ENCODE data around the gene C10orf88. TPM values are rescaled to one million over a fixed set of nuclear protein-coding genes. Genes with fewer than 3 reads are reported as not detected.

Gene C10orf88
- total and polyA plus RNA-seq, 2 experiments from 2014 or later, result 7.6 to 11.4 TPM

- no peak for TF ChIP-seq CTCF (IDR thresholded peaks at IDR 0.05; ENCODE audit: low read depth, low read length)
- H3K27me3 ChIP-seq, result no peaks in the 10 kb centered on the region
- no peak overlapping the region for H3K4me3 ChIP-seq
- DNase-seq (ENCODE audit: low read depth in 1 of 2, low spot score in 1 of 2), result no peak
- no peaks in the 10 kb centered on the region for H3K4me1 ChIP-seq (ENCODE audit: low read depth)
- H3K36me3 ChIP-seq, result peaks cover 17% of the 10 kb centered on the region
- no peak overlapping the region for H3K27ac ChIP-seq
- H3K9me3 ChIP-seq (ENCODE audit: low read depth), result no peaks in the 10 kb centered on the region
Observed at GRCh38 chr10:122998360-122998917, 44.4 kb upstream of the C10orf88 start.

- Histone ChIP-seq H3K4me1 (ENCODE audit: low read depth) (no peaks in the 10 kb centered on the region), H3K27ac (no peak overlapping the region), H3K9me3 (ENCODE audit: low read depth) (no peaks in the 10 kb centered on the region), H3K4me3 (no peak overlapping the region), H3K36me3 (peaks cover 17% of the 10 kb centered on the region), H3K27me3 (no peaks in the 10 kb centered on the region)
- no peak for TF ChIP-seq CTCF (IDR thresholded peaks at IDR 0.05; ENCODE audit: low read depth, low read length)
- DNase-seq (ENCODE audit: low read depth in 1 of 2, low spot score in 1 of 2), result no peak
Observed at GRCh38 chr10:122997864-122998263, 43.8 kb upstream of the C10orf88 start.

GRCh38 chr10:122995936-122996335, 41.9 kb upstream of the C10orf88 start:
- Histone ChIP-seq H3K4me3 (no peak overlapping the region), H3K9me3 (ENCODE audit: low read depth) (no peaks in the 10 kb centered on the region), H3K36me3 (peaks cover 25% of the 10 kb centered on the region), H3K27me3 (no peaks in the 10 kb centered on the region), H3K4me1 (ENCODE audit: low read depth) (no peaks in the 10 kb centered on the region), H3K27ac (no peak overlapping the region)
- TF ChIP-seq CTCF (IDR thresholded peaks at IDR 0.05; ENCODE audit: low read depth, low read length), result no peak
- no peak for DNase-seq (ENCODE audit: low read depth in 1 of 2, low spot score in 1 of 2)

GRCh38 chr10:122993797-122994336, 39.8 kb upstream of the C10orf88 start:
- Histone ChIP-seq H3K27me3 (no peaks in the 10 kb centered on the region), H3K27ac (no peak overlapping the region), H3K4me1 (ENCODE audit: low read depth) (no peaks in the 10 kb centered on the region), H3K36me3 (peaks cover 25% of the 10 kb centered on the region), H3K4me3 (no peak overlapping the region), H3K9me3 (ENCODE audit: low read depth) (no peaks in the 10 kb centered on the region)
- TF ChIP-seq CTCF (IDR thresholded peaks at IDR 0.05; ENCODE audit: low read depth, low read length), result no peak
- DNase-seq (ENCODE audit: low read depth in 1 of 2, low spot score in 1 of 2), result no peak

- TF ChIP-seq CTCF (IDR thresholded peaks at IDR 0.05; ENCODE audit: low read depth, low read length), result no peak
- H3K4me1 ChIP-seq (ENCODE audit: low read depth), result no peaks in the 10 kb centered on the region
- no peak overlapping the region for H3K27ac ChIP-seq
- H3K9me3 ChIP-seq (ENCODE audit: low read depth), result no peaks in the 10 kb centered on the region
- H3K27me3 ChIP-seq, result no peaks in the 10 kb centered on the region
- H3K4me3 ChIP-seq, result no peak overlapping the region
- no peak for DNase-seq (ENCODE audit: low read depth in 1 of 2, low spot score in 1 of 2)
- H3K36me3 ChIP-seq, result peaks cover 25% of the 10 kb centered on the region
Observed at GRCh38 chr10:122992031-122992585, 38.1 kb upstream of the C10orf88 start.

Data from cardiac muscle cell (in vitro differentiated cells and primary cell).